NOMO-1 (cell line): Measurements from ENCODE around the gene SACS.
"Not testable (repeated sequence)": the region's sequence is repeated elsewhere in the genome, so short reads cannot be mapped to it uniquely, and the experiment has no call there.

Source experiments
- DNase-seq, 2 experiments: peaks; one replicate each; lab custom pipeline; 2025; ENCODE audit not compliant: unreplicated experiment in 2 of 2; lab: John Stamatoyannopoulos, UW

The SACS gene

GRCh38 chr13:23314837-23315236 is 118.7 kb downstream of the SACS start:
- not testable (repeated sequence) for DNase-seq

GRCh38 chr13:23292586-23292985 is 140.9 kb downstream of the SACS start:
- no peak for DNase-seq

GRCh38 chr13:23289917-23290357 is 143.6 kb downstream of the SACS start:
- no peak for DNase-seq

- DNase-seq, result no peak
Measured at GRCh38 chr13:23288995-23289394, 144.5 kb downstream of the SACS start.

- DNase-seq, result no peak
Measured at GRCh38 chr13:23288564-23288963, 144.9 kb downstream of the SACS start.

GRCh38 chr13:23279321-23279720 is 154.2 kb downstream of the SACS start:
- DNase-seq, result no peak
